HepG2 (cell line): ENCODE data around the gene TFDP1.

Source experiments
- ELF1 ChIP-seq: sonication (generic); formaldehyde crosslinking; IDR thresholded peaks from 2 replicates; pipeline ENCODE4 v1.4.0; 2020; ENCODE audit warnings: missing genetic modification reagents
- EP300 ChIP-seq, 3 experiments: sonication (generic) in 1 of 3; formaldehyde crosslinking in 1 of 3; IDR thresholded peaks; 2 replicates each; pipeline versions ENCODE4 v1.5.1 to v1.6.1; 2011 to 2020; ENCODE audit warnings: low read depth in 2 of 3, low read length in 2 of 3, borderline replicate concordance in 1 of 3, improper control_type of control experiment in 1 of 3, mild to moderate bottlenecking in 1 of 3, missing genetic modification reagents in 1 of 3, moderate library complexity in 1 of 3
- HDAC6 ChIP-seq: fragments of 200-600 bp; sonication (generic); IDR thresholded peaks from 2 replicates; pipeline ENCODE4 v1.7.0; 2017; ENCODE audit warnings: mild to moderate bottlenecking, antibody characterized with exemption, low read length, low read depth
- NFYB ChIP-seq: sonication (generic); formaldehyde crosslinking; IDR thresholded peaks from 2 replicates; pipeline ENCODE4 v1.4.0; 2020; ENCODE audit warnings: missing genetic modification reagents
- SAFB2 ChIP-seq: sonication (generic); formaldehyde crosslinking; IDR thresholded peaks from 2 replicates; pipeline ENCODE4 v1.5.1; 2020; ENCODE audit warnings: missing genetic modification reagents, low read depth, mild to moderate bottlenecking, borderline replicate concordance
- TCF7 ChIP-seq: sonication (generic); IDR thresholded peaks from 2 replicates; pipeline ENCODE4 v1.6.1; 2016; ENCODE audit warnings: antibody characterized with exemption, low read depth
- ZSCAN31 ChIP-seq: sonication (generic); formaldehyde crosslinking; IDR thresholded peaks from 2 replicates; pipeline ENCODE4 v1.5.0; 2020; ENCODE audit warnings: low read depth, mild to moderate bottlenecking, missing genetic modification reagents
- TF ChIP-seq, protein P1 (sequence below): sonication (generic); formaldehyde crosslinking; IDR thresholded peaks from 2 replicates; pipeline ENCODE4 v1.5.0; 2020; ENCODE audit warnings: mild to moderate bottlenecking, missing genetic modification reagents, moderate library complexity
- TF ChIP-seq, protein P2 (sequence below): sonication (generic); formaldehyde crosslinking; IDR thresholded peaks from 2 replicates; pipeline ENCODE4 v1.8.1; 2023; ENCODE audit warnings: mild to moderate bottlenecking, moderate library complexity, missing genetic modification reagents
- TF ChIP-seq, protein P3 (sequence below): sonication (generic); formaldehyde crosslinking; IDR thresholded peaks from 2 replicates; pipeline ENCODE4 v1.8.1; 2023; ENCODE audit warnings: missing genetic modification reagents, mild to moderate bottlenecking, borderline replicate concordance

DNA sequence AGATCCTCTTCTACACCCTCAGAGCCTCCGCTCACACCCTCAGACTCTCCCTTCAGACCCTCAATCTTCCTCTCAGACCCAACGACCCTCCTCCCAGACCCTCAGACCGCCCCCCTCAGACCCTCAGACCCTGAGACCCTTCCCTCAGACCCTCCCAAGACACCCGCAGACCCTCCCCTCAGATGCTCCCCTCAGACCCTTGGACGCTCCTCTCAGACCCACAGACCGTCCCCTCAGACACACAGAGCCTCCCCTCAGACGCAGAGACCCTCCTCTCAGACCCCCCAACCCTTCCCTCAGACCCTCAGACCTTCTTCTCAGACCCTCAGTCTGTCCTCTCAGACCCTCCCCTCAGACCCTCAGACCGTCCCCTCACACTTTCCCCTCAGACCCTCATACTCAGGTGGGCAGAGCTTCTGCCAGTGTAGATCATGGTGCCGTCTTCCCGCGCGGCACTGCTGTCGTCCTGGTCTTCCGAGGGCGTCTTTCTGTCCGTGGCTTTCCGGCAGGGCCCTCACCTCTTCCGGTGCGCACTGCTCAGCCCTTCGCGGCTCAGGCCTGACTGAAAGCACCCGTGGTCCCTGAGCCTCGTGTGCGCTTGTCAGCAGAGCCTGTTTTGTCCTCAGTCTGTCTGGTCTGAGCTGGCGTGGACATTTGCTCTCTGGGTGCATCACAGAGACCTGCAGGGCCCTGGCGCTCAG is 18.9 kb upstream of the TFDP1 start:
- TF ChIP-seq, protein P1, sequence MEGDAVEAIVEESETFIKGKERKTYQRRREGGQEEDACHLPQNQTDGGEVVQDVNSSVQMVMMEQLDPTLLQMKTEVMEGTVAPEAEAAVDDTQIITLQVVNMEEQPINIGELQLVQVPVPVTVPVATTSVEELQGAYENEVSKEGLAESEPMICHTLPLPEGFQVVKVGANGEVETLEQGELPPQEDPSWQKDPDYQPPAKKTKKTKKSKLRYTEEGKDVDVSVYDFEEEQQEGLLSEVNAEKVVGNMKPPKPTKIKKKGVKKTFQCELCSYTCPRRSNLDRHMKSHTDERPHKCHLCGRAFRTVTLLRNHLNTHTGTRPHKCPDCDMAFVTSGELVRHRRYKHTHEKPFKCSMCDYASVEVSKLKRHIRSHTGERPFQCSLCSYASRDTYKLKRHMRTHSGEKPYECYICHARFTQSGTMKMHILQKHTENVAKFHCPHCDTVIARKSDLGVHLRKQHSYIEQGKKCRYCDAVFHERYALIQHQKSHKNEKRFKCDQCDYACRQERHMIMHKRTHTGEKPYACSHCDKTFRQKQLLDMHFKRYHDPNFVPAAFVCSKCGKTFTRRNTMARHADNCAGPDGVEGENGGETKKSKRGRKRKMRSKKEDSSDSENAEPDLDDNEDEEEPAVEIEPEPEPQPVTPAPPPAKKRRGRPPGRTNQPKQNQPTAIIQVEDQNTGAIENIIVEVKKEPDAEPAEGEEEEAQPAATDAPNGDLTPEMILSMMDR (CRISPR knock-in tag), result no peak
- TF ChIP-seq, protein P2, sequence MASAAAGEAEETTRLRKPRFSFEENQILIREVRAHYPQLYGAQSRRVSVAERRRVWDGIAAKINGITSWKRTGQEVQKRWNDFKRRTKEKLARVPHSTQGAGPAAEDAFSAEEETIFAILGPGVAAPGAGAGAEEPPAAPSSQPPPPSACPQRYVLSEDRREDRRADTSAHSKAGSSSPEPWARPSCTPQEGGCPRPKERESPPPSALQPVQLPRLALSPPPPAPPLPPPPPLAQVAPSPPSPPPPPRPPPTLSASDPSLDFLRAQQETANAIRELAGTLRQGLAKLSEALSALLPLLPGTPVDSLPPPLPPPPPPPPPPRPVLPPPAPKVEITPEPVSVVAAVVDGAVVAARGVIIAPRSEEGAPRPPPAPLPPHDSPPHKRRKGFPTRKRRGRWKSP (CRISPR knock-in tag), result no peak
- TF ChIP-seq SAFB2, result no peak
- TF ChIP-seq NFYB (CRISPR knock-in tag), result no peak
- no peak for TF ChIP-seq EP300 (IDR thresholded peaks at IDR 0.05; ENCODE audit: low read depth in 2 of 2, low read length in 2 of 2)
- no peak for TF ChIP-seq EP300 (CRISPR knock-in tag; IDR thresholded peaks at IDR 0.05; ENCODE audit: borderline replicate concordance)
- TF ChIP-seq ZSCAN31 (CRISPR knock-in tag), result no peak
- TF ChIP-seq HDAC6, result no peak
- TF ChIP-seq TCF7, result no peak
- TF ChIP-seq, protein P3, sequence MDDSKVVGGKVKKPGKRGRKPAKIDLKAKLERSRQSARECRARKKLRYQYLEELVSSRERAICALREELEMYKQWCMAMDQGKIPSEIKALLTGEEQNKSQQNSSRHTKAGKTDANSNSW, result no peak
- TF ChIP-seq ELF1 (CRISPR knock-in tag), result no peak
